ENCODE data around the gene ARHGAP42. TPM values are rescaled to one million over a fixed set of nuclear protein-coding genes. Genes with fewer than 3 reads are reported as not detected.

ARHGAP42 gene
- total and polyA plus RNA-seq, 2 of the 4 experiments (the other 2 are of a cell fraction), result 2.9 to 7.3 TPM

GRCh38 chr11:100984668-100985067 lies 297.6 kb downstream of the ARHGAP42 start:
- in situ Hi-C loops (cut with MboI; ENCODE audit: low sequenced_read_pairs), result no loop called here
- Histone ChIP-seq H2AK9ac (replicated peaks; ENCODE audit: low read depth, low read length, poor library complexity) (no peak overlapping the region), H4K91ac (ENCODE audit: insufficient read depth, low read depth, low read length) (no peak overlapping the region), H2BK20ac (ENCODE audit: low read depth, low read length) (no peak overlapping the region), H3K27ac (ENCODE audit: insufficient read depth, low read length) (no peak overlapping the region), H3K9me1 (ENCODE audit: insufficient read depth, low read length) (no peaks in the 10 kb centered on the region; the same call in 1 of the 2 replicates), H3K79me1 (ENCODE audit: low read depth in 1 of 2, low read length in 2 of 2) (no peaks in the 10 kb centered on the region), H3K4me2 (ENCODE audit: low read depth, low read length) (no peak overlapping the region), H2BK15ac (ENCODE audit: low read depth, low read length) (no peak overlapping the region), H2AK5ac (ENCODE audit: low read depth, low read length) (no peak overlapping the region), H3K14ac (replicated peaks; ENCODE audit: low read depth, low read length) (no peak overlapping the region), H3K9ac (ENCODE audit: low read depth, low read length) (no peak overlapping the region), H4K5ac (ENCODE audit: low read depth, low read length) (no peak overlapping the region), H3K36me3 (ENCODE audit: control insufficient read depth, insufficient read depth, low read length) (no peaks in the 10 kb centered on the region), H3K4me1 (ENCODE audit: control insufficient read depth, insufficient read depth, low read length) (no peaks in the 10 kb centered on the region), H4K20me1 (ENCODE audit: insufficient read depth, low read length) (no peaks in the 10 kb centered on the region), H2AFZ (replicated peaks; ENCODE audit: low read length, poor library complexity) (no peak overlapping the region), H3K18ac (ENCODE audit: low read depth, low read length) (no peak overlapping the region), H3K23ac (ENCODE audit: low read depth, low read length) (no peak overlapping the region), H3K4ac (ENCODE audit: low read depth, low read length) (no peak overlapping the region), H4K8ac (ENCODE audit: low read depth in 2 of 2, low read length in 2 of 2) (no peak overlapping the region), H3K9me3 (ENCODE audit: control insufficient read depth, insufficient read depth, low read length) (no peaks in the 10 kb centered on the region), H3K4me3 (ENCODE audit: insufficient read depth, low read depth, low read length) (no peak overlapping the region), H2BK120ac (ENCODE audit: low read depth, low read length) (no peak overlapping the region), H2BK5ac (ENCODE audit: low read depth, low read length, poor library complexity, severe bottlenecking) (no peak overlapping the region), H3K56ac (ENCODE audit: extremely low read depth, insufficient read depth, low read length) (no peak overlapping the region), H3K27me3 (ENCODE audit: control insufficient read depth, insufficient read depth, low read length) (no peaks in the 10 kb centered on the region)
- ChIA-PET CTCF (no interaction called here), POLR2A (ENCODE audit: unreplicated experiment) (no interaction called here)
- intact Hi-C loops (cut with micrococcal nuclease), result no loop called here
- no peak for ATAC-seq (ENCODE audit: low read depth)
- BruUV-seq (replicated peaks), result no TSS peak
- no peak for DNase-seq
- no CpG with 5 or more reads among the region's 3 CpGs for WGBS, 2 experiments (ENCODE audit: extremely low coverage in 2 of 2, insufficient read length in 1 of 2)
- dilution Hi-C loops (cut with HindIII; ENCODE audit: low sequenced_read_pairs, unreplicated experiment), result no loop called here
- TF ChIP-seq BHLHE40 (IDR thresholded peaks at IDR 0.05; ENCODE audit: low read depth, low read length), result no peak
- no peak for TF ChIP-seq MXI1 (IDR thresholded peaks at IDR 0.05; ENCODE audit: borderline replicate concordance, low read depth, low read length)
- TF ChIP-seq USF2 (IDR thresholded peaks at IDR 0.05; ENCODE audit: low read depth, low read length), result no peak
- TF ChIP-seq RFX5 (IDR thresholded peaks at IDR 0.05; ENCODE audit: low read depth, low read length), result no peak
- no peak for TF ChIP-seq SMC3 (IDR thresholded peaks at IDR 0.05; ENCODE audit: low read depth, low read length)
- TF ChIP-seq RAD21 (IDR thresholded peaks at IDR 0.05; ENCODE audit: low read length), result no peak
- TF ChIP-seq POLR2A (IDR thresholded peaks at IDR 0.05; ENCODE audit: low read depth, low read length), result no peak
- TF ChIP-seq RCOR1 (IDR thresholded peaks at IDR 0.05; ENCODE audit: insufficient replicate concordance, low read length), result no peak
- no peak for TF ChIP-seq MAZ (IDR thresholded peaks at IDR 0.05; ENCODE audit: borderline replicate concordance, low read depth, low read length)
- TF ChIP-seq CEBPB (IDR thresholded peaks at IDR 0.05; ENCODE audit: low read depth, low read length), result no peak
- no peak for TF ChIP-seq CHD1 (IDR thresholded peaks at IDR 0.05; ENCODE audit: low read depth, low read length)
- no peak for TF ChIP-seq MAFK (IDR thresholded peaks at IDR 0.05; ENCODE audit: low read depth, low read length)
- TF ChIP-seq FOS (IDR thresholded peaks at IDR 0.05; ENCODE audit: low read depth, low read length), result no peak
- no peak for TF ChIP-seq CTCF (conservative IDR thresholded peaks at IDR 0.05; ENCODE audit: low read depth, low read length)
- TF ChIP-seq ELK1 (IDR thresholded peaks at IDR 0.05; ENCODE audit: borderline replicate concordance, low read depth, low read length), result no peak
- no peak for TF ChIP-seq NFE2L2 (IDR thresholded peaks at IDR 0.05; ENCODE audit: low read depth, low read length)

All from IMR-90 (cell line).